HG02840 (cell line): ENCODE measurements around the gene GNAQ.

Source experiments
- ATAC-seq: cut with Tn5 transposase; IDR thresholded peaks from one replicate; pipeline ENCODE4 v1.9.1; 2021; ENCODE audit warnings: mild to moderate bottlenecking, moderate library complexity, moderate number of reproducible peaks; ENCODE audit not compliant: unreplicated experiment, low FRiP score

GNAQ gene

DNA sequence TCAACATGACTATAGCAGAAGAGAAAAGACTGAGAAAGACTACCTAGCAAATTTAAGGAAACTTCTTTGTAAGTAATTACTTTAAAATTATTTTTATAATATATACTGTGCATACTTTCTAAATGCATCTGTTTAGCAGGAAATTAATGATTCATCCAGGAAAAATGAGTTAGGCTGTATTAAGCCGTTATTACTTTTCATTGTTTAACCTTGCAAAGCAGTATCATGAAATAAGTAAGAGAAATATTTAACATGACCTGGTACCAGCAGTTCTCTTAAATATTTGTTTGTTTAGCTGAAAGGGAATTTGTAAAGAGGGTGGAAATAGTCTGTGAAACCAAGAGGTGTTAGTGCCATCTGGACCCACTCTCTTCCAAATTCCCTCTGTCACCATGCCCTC lies 175.0 kb downstream of the GNAQ start:
- ATAC-seq = no peak

- ATAC-seq = no peak
Measured at GRCh38 chr9:77854916-77855311, 176.7 kb downstream of the GNAQ start.

DNA sequence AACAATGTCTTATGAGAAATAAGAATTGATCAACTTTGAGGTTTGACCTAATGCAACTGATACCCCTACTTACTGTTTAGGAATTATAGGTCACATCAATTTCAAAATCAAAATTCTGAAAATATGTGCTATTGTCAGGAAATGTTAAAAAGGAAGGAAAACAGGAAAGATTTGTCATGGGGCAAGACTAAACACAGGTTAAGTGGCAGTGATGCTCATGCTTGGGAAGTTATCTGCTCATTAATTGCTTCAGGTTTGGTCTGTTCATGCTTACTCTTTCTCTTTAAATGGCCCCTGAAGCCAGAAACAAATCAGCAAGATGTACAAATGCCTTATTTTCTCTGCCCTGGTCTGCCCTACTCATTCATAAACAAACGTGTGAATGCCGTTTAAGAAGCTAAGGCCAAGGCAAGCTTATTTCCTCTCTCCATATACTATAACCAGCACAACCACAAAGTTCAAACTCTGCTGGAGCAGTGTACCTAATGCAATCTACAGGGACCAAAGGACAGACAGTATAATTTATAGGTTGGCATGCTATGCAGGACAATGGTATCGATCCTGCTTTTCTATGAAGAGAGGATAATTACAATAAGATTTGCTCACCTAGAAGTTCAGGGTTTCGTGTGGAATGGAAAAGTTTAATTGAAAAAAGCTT lies 177.2 kb downstream of the GNAQ start:
- no peak for ATAC-seq

DNA sequence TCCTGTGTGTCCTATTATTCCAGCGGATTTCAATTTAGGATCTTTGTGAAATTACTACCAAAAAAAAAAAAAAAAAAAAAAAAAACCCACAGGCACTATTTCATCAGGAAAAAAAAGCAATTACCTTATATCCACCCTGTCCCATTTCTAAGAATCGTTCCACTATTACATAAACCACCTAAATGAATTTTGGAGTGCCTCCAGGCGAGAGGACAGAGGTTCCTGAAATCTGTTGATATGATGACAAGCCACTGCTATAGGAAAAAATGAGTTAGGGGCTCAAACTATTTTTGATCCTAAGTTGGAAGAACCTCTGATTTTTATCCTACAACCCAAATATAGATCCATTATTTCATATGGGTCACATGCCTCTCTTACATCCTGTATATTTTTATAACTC lies 177.9 kb downstream of the GNAQ start:
- no peak for ATAC-seq

- ATAC-seq = no peak
Measured at GRCh38 chr9:77851882-77852595, 179.6 kb downstream of the GNAQ start.

GRCh38 chr9:77848897-77849296 lies 182.7 kb downstream of the GNAQ start:
- no peak for ATAC-seq

- no peak for ATAC-seq
Measured at GRCh38 chr9:77848404-77848803, 183.2 kb downstream of the GNAQ start.

GRCh38 chr9:77847626-77848025 lies 184.0 kb downstream of the GNAQ start:
- no peak for ATAC-seq

DNA sequence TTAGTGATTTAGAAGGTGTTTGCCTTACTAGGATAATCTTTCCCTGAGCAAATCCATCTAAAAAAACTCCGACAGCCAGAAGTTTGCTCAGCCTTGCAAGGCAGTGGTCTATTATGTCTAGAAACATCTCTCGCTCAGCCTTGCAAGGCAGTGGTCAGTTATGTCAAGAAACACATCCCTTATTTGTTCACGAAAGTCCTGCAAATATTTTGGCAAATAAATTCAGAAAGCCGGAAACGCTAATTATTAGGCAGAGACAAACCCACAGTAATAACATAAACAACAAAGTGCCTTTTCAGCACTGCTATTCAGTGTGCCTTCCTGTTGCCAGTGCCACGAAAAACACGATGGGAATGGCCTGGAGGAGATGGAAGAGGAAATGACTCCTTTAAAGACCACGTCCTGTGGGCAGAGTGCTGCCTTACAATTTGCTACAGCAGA lies 184.5 kb downstream of the GNAQ start:
- no peak for ATAC-seq

- ATAC-seq = no peak
Measured at GRCh38 chr9:77844415-77844814, 187.2 kb downstream of the GNAQ start.

DNA sequence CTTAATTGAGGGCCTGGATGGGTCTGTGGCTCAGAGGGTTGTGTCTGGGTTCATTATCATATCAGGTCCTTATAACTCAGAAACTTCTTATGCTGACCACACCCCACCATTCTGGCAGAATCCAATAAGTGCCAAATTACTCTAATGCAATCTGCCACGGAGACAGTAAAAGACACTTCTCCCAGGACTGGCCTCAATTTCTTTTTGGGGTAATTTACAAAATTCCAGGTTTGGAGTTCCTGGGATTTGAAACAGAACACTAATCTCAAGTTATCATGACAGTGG lies 187.8 kb downstream of the GNAQ start:
- ATAC-seq = no peak

GRCh38 chr9:77843076-77843870 lies 188.3 kb downstream of the GNAQ start:
- no peak for ATAC-seq

- ATAC-seq = no peak
Measured at GRCh38 chr9:77841739-77842386, 189.7 kb downstream of the GNAQ start.

- no peak for ATAC-seq
Measured at GRCh38 chr9:77839459-77840140, 192.0 kb downstream of the GNAQ start.

GRCh38 chr9:77838986-77839385 lies 192.6 kb downstream of the GNAQ start:
- ATAC-seq = no peak

GRCh38 chr9:77834898-77835488 lies 196.6 kb downstream of the GNAQ start:
- ATAC-seq = no peak

GRCh38 chr9:77833561-77834429 lies 197.8 kb downstream of the GNAQ start:
- no peak for ATAC-seq

DNA sequence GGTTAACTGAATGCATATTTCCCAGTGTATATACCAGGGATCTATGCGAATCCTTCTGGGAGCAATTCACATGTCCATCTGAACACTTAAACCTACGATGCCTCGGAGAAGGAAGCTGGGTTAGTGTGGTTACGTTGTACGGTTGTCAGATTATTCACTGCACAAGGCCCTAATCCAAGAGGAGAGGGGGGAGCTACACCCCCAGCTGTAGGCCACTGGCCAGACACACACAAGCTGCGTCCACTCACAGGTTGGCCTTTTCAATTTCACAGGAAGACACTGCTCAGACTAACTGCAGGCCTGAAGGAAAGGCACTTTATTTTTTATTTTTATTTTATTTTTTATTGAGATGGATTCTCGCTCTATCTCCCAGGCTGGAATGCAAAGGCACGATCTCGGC lies 199.0 kb downstream of the GNAQ start:
- no peak for ATAC-seq

GRCh38 chr9:77831781-77832180 lies 199.8 kb downstream of the GNAQ start:
- no peak for ATAC-seq
